HL-60 (cell line): ENCODE results near the gene KCNMA1.

Experiments
- CTCF ChIP-seq: IDR thresholded peaks from one replicate; pipeline ENCODE4 v1.5.1; 2011; ENCODE audit warnings: low read length, control low read depth, inconsistent platforms; ENCODE audit not compliant: insufficient read depth
- GABPA ChIP-seq: IDR thresholded peaks from 2 replicates; pipeline ENCODE4 v1.6.1; 2012; ENCODE audit warnings: low read depth
- POLR2AphosphoS5 ChIP-seq: IDR thresholded peaks from 2 replicates; pipeline ENCODE4 v1.6.1; 2012; ENCODE audit warnings: low read depth
- REST ChIP-seq: IDR thresholded peaks from 2 replicates; pipeline ENCODE4 v1.6.1; 2012; ENCODE audit warnings: low read depth; ENCODE audit not compliant: insufficient replicate concordance

GRCh38 chr10:77641344-77641743 lies 3.7 kb upstream of the KCNMA1 start:
- TF ChIP-seq GABPA (no peak), CTCF (no peak), POLR2AphosphoS5 (no peak), REST (no peak)
